ENCODE results near the gene MYL5. TPM values are rescaled to one million over a fixed set of nuclear protein-coding genes. Genes with fewer than 3 reads are reported as not detected.

MYL5 gene
- total and polyA plus RNA-seq, 2 of the 13 experiments (the other 11 are each of a cell fraction or from before 2014, with no cell fraction given), result 6.5 to 16.0 TPM

DNA sequence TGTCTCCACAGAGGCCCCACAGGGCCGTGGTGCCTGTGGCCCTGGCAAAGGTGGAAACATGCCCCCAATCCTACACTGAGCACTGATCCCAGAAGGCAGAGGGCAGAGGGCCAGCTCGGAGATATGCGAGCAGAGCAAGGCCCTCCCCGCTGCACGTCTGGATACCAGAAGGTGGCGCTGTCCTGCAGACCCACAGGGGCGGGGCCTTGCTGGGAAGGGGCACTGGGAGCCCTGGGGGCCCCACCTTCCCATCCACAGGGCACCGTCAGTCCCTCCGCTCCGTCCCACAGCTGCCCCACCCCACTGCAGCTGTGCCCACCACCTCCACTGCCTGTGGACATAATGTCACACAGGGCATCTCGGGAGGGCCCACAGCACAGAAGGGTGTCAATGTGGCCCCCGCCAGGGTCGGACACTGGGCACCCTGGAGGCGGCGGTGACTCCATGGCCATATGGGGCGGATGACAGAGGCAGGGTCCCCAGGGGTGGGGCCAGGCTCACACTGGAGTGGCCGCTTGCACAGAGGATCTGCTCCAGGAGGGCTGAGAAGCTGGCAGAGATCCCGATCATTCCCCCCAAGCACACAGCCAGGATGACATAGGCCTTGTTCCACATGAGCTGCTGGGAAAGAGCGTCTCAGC, 9.8 kb downstream of the MYL5 start (continued):
- TF ChIP-seq UBTF (CRISPR knock-in tag; IDR thresholded peaks at IDR 0.05) (peak; percentile 56), HNF4A (CRISPR knock-in tag; IDR thresholded peaks at IDR 0.05) (peak; percentile 33; the same call in 1 of the 2 replicates), ZFY (CRISPR knock-in tag; IDR thresholded peaks at IDR 0.05) (peak; percentile 59; the same call in 1 of the 2 replicates), WIZ (CRISPR knock-in tag; IDR thresholded peaks at IDR 0.05) (no peak), ZNF501 (CRISPR knock-in tag; IDR thresholded peaks at IDR 0.05) (peak; percentile 72; the same call in 1 of the 2 replicates), AGO2 (optimal IDR thresholded peaks at IDR 0.05; ENCODE audit: low read depth, low read length) (no peak), SP1 (IDR thresholded peaks at IDR 0.05) (no peak), SP1 (CRISPR knock-in tag; IDR thresholded peaks at IDR 0.05) (peak; percentile 97), ZNF30 (CRISPR knock-in tag; IDR thresholded peaks at IDR 0.05) (no peak), ELF3 (CRISPR knock-in tag; IDR thresholded peaks at IDR 0.05) (peak; percentile 31; the same call in 1 of the 2 replicates), DPF2 (CRISPR knock-in tag; IDR thresholded peaks at IDR 0.05; ENCODE audit: borderline replicate concordance, low read depth) (0 out of 2 replicates have a peak, but pooled peaks have one; percentile 2), MAFG (CRISPR knock-in tag; IDR thresholded peaks at IDR 0.05) (no peak), ZNF101 (CRISPR knock-in tag; IDR thresholded peaks at IDR 0.05; ENCODE audit: borderline replicate concordance, low read depth) (no peak), ZNF263 (CRISPR knock-in tag; IDR thresholded peaks at IDR 0.05) (peak; percentile 37; the same call in 1 of the 2 replicates), CEBPG (CRISPR knock-in tag; IDR thresholded peaks at IDR 0.05) (no peak), SNAPC4 (CRISPR knock-in tag; IDR thresholded peaks at IDR 0.05) (no peak), TRIM22 (IDR thresholded peaks at IDR 0.05) (no peak), MEF2D (CRISPR knock-in tag; IDR thresholded peaks at IDR 0.05) (no peak)
- TF ChIP-seq, protein P1, sequence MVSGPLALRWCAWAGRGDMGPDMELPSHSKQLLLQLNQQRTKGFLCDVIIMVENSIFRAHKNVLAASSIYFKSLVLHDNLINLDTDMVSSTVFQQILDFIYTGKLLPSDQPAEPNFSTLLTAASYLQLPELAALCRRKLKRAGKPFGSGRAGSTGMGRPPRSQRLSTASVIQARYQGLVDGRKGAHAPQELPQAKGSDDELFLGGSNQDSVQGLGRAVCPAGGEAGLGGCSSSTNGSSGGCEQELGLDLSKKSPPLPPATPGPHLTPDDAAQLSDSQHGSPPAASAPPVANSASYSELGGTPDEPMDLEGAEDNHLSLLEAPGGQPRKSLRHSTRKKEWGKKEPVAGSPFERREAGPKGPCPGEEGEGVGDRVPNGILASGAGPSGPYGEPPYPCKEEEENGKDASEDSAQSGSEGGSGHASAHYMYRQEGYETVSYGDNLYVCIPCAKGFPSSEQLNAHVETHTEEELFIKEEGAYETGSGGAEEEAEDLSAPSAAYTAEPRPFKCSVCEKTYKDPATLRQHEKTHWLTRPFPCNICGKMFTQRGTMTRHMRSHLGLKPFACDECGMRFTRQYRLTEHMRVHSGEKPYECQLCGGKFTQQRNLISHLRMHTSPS (CRISPR knock-in tag; IDR thresholded peaks at IDR 0.05; ENCODE audit: low read depth), result peak; percentile 89
